NCI-H446 (cell line): ENCODE measurements around the gene TXNRD1.
"Not testable (repeated sequence)": the region's sequence is repeated elsewhere in the genome, so short reads cannot be mapped to it uniquely, and the experiment has no call there.

Experiments
- DNase-seq, 2 experiments: peaks; one replicate each; lab custom pipeline; 2025; lab: John Stamatoyannopoulos, UW

Gene TXNRD1

DNA sequence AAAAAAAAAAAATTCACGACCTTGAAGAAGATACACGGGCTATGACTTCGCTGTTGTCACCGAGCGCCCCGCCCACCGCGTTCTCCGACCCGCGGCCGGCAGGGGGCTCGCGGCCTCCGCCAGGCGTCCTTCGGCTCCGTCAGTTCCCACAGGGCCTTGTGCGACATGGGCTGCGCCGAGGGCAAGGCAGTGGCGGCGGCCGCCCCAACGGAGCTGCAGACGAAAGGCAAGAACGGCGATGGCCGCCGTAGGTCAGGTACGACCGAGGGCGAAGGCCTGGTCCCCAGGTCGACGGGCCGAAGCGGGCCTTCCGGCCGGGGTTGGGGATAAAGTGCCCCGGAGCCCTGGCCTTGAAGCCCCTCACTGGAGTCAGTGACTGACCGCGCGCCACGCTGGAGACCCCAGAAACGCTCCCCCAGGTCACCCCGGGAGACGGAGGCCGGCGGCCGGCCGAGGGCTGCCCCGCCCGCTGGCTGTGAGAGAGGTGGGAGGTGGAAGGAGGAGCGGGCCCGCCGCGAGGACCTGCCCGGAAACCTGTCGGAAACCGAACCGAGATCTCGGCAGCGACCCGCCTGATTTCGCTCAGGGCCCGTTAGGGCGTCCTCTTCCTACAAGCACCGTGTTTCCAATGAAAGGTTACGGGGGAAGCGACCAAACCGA lies at the start of gene TXNRD1:
TSS of gene TXNRD1 (plus strand) at position 142 of the 660 bp plus-strand sequence. CDS start at position 166, 24 bp downstream.
- no peak for DNase-seq

DNA sequence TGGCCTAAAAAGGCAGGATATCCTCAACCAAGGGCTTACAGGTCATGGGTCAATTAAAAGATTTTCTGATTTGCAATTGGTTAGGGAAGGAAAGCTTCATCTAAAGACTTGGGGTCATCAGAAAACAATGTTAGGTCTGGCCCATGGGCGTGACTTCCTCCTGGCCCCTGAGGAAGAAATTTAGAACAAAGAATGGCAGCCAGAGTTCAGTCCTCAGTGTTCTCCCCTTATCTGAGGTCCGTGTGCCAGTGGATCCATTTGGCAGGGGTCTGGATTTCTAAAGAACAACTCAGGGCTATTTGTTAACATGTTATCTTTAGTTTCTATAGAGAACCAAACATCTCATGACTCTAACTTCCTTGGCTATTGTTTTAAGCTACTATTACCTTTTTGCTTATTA lies 49.8 kb upstream of the TXNRD1 start:
- no peak for DNase-seq

- DNase-seq: no peak
These were observed 49.1 kb upstream of the TXNRD1 start for GRCh38 chr12:104166465-104166864.

DNA sequence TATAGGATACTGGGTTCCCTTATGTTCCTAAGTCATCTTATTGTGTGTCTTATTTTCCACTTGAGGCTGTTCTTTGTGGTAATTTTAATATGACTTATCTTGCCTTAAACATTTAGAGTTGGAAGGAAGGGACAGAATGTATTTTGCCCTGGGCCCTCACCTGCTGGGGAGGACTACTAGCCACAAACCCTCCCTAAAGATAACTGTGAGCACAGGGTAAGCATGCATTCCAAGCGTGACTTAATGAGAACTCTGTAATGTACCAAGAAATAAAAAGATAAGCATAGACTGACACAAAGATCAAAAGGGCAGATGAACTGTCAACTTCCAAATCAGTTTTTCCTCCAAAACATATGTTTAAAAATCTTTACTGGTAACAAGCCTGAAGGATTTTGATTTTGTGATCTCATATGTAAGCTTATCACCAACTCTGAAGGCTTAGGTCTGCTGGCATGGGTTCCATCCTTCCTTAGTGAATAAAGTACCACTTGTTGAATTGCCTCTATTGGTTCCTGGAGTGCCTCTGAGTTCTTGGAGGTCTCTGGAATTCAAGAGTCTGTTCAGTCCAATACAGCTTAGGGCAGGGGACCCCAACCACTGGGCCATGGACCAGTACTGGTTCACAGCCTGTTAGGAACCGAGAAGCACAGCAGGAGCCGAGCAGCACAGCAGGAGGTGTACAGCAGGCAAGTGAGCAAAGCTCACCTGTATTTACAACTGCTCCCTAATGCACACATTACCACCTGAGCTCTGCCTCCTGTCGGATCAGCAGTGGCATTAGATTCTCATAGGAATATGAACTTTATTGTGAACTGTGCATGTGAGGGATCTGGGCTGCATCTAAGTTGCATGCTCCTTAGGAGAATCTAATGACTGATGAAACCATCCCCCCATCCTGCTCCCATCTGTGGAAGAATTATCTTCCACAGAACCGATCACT lies 47.8 kb upstream of the TXNRD1 start:
- DNase-seq: no peak

DNA sequence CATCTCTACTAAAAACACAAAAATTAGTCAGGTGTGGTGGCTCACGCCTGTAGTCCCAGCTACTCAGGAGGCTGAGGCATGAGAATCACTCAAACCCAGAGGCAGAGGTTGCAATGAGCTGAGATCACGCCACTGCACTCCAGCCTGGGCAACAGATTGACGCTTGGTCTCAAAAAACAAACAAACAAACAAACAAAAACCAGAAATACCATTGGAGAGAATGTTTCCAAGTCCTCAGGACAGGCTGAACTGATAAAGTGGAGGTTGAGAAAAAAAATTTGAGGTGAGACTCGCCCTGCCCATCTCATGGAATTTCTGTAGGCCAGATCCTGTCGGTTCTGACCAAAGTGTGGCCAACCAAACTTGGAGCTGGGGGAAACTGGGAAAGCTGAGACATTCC lies 47.0 kb upstream of the TXNRD1 start:
- DNase-seq: no peak

GRCh38 chr12:104171785-104172569 lies 43.6 kb upstream of the TXNRD1 start:
- DNase-seq: no peak

DNA sequence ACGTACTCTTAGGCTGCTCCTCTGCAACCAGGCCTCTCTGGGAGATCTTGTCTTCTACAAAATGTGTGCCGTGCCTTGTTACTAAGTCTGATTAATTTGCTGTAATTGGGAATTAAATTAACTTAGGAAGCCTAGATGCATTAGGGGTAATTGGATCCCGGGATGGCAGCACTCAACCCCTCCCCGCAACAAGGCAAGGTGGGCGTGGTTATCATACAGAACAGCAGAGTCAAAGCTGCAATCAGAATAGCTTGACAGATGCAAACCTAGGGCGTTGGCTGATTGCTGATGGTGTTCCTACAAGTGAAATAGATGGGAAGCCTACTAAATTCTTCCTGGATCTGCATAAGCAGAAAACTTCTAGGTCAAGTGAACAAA lies 43.0 kb upstream of the TXNRD1 start:
- DNase-seq: no peak

DNA sequence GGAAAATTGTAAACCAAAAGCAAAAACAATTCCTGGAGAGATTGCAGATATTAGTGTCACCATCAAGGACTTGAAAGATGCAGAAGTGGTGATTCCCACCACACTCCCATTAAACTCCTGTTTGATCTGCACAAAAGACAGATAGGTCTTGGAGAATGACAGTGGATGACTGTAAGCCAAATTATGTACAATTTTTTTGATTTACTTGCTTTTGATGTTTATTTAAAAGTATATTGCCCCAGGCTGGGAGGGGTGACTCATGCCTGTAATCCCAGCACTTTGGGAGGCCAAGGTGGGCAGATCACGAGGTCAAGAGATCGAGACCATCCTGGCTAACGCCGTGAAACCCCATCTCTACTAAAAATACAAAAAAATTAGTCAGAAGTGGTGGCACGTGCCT lies 41.8 kb upstream of the TXNRD1 start:
- not testable (repeated sequence) for DNase-seq

GRCh38 chr12:104175726-104176247 lies 39.8 kb upstream of the TXNRD1 start:
- no peak for DNase-seq

- DNase-seq: no peak
These were observed 38.3 kb upstream of the TXNRD1 start for GRCh38 chr12:104177336-104177662.

DNA sequence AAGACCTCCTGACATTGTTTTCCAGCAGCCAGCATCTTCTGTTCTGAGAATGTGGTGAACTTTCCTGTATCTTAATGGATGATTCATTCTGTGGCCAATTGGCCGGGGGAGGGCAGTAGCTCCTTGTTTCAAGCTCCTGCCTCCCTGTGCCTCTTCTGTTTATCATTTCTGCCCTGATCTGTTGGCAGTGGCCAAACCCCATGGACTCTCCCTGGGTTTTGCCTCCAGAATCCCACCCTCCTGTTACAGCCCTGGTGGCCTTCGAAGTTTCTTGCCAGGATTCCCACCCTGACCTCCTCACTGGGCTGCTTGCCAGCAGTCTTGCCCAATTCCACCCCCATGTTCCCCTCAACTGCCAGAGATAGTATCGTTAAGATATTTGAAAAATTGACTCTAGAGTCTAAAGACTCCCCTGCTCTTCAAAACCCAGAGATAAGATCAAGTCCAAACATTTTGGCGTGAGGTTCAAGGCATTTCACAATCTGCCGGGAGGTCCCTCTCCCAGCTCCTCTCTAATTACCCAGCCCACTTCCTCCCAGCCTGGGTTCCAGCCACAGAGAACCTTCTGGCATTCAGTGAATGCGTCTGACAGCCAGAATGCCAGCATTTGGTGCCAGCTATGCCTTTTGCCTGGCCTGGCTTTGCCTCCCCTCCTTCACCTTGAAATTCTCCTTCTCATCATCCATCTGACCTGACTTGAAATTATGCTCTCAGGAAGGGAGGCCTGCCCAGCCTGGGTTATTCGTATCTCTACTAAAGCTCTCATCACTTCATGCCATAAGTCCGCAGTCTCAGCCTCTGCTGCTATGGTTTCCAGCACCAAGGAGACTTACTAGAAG lies 37.7 kb upstream of the TXNRD1 start:
- DNase-seq: peak in 1 of 2 experiments; percentile 49

DNA sequence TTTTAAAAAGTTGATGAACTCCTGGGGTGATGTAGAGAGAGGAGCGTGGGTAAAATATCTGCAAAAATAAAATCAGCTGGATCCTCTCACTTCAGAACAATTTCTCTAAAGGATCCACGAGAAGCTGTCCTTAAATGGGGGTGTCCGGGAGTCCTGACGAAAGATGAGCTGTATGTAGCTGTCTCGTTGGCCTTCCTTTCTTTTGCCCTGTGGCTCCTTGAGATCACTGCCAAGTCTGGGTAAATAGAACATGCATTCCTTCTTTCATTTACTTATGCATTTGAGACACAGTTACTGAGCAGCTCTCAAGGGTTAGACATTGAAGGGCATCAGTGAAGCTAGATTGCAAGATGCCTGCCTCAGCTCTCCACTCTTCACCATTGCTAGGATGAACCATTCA lies 35.2 kb upstream of the TXNRD1 start:
- DNase-seq: no peak

DNA sequence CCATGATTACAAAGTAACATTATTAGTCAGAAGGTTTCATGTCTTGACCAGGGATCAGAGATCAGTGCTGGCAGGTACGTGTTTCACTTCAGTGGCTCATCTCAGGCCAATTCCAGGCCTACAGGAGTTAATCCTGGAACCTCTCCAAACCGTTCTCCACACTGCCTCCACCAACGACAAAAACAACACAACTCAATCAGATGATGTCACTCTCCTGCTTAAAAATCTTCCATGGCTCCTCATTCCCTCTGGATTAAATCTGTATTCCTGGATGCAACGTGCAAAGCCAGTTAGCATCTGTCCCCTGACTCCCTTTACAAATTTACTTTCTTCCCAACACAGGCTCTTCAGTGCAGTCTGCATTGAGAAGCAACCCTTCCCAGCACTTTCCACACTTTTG lies 34.3 kb upstream of the TXNRD1 start:
- DNase-seq: peak in 1 of 2 experiments; percentile 11

- DNase-seq: no peak
These were observed 33.4 kb upstream of the TXNRD1 start for GRCh38 chr12:104182144-104182543.

- DNase-seq: no peak
These were observed 32.8 kb upstream of the TXNRD1 start for GRCh38 chr12:104182621-104183378.

DNA sequence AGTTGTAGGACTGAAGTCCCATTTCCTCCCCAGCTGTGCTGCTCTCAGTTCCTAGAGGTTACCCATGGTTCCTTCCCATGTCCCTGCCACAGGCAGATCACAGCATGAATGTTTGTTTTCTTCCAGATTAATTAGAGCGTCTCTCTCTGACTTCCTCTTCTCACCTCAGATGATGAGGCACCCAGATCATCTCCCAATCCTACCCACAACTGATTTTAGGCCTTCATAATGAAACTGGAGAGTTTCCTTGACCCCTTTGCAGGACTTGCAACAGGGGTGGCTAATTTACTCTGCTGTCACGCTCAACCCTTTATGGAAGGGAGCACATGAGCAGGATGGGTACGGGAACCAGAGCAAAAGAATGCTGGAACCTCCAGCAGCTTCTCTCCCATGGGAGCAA lies 32.1 kb upstream of the TXNRD1 start:
- DNase-seq: no peak

- DNase-seq: no peak
These were observed 28.0 kb upstream of the TXNRD1 start for GRCh38 chr12:104187446-104188155.

DNA sequence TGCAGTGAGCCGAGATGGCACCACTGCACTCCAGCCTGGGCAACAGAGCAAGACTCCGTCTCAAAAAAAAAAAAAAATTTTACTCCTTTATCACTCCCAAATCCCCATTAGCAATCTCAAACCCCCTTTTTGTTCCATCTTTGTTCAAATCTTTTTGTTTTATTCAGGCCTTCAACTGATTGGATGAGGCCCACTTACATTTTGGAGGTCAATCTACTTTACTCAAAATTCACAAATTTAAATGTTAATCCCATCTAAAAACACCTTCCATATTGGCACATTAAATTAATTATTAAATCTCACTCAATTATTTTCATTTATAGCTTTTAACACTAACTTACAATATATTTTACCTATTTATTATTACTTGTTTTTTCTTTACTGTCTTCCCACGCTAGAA lies 27.0 kb upstream of the TXNRD1 start:
- DNase-seq: no peak

- DNase-seq: no peak
These were observed 25.5 kb upstream of the TXNRD1 start for GRCh38 chr12:104189915-104190555.
